Measurements from ENCODE around the gene CXCR2. TPM values are rescaled to one million over a fixed set of nuclear protein-coding genes. Genes with fewer than 3 reads are reported as not detected.

The CXCR2 gene
- total and polyA plus RNA-seq, 10 of the 15 experiments (the other 5 are each of a cell fraction or from before 2014, with no cell fraction given) = 0.04 to 0.62 (median 0.16) TPM

- intact Hi-C loops (cut with micrococcal nuclease; ENCODE audit: unreplicated experiment) (no loop called here), in situ Hi-C loops (cut with MboI) (no loop called here)
- H2AFZ ChIP-seq (ENCODE audit: control insufficient read depth, low read depth, low read length) = no peak overlapping the region
- no peaks in the 10 kb centered on the region for H4K20me1 ChIP-seq (ENCODE audit: control insufficient read depth, insufficient read depth)
- H3K36me3 ChIP-seq (ENCODE audit: control insufficient read depth in 2 of 2, insufficient read depth in 2 of 2, low read length in 1 of 2) = no peaks in the 10 kb centered on the region
- H3K4me2 ChIP-seq (ENCODE audit: control insufficient read depth, insufficient read depth) = no peak overlapping the region
- ChIA-PET SMC1A (ENCODE audit: uncharacterized antibody, unreplicated experiment) (no interaction called here), POLR2A (no interaction called here), CTCF (no interaction called here), RAD21 (ENCODE audit: unreplicated experiment) (no interaction called here)
- no peak for ATAC-seq
- H3K9ac ChIP-seq (ENCODE audit: control insufficient read depth, insufficient read depth, low read length) = no peak overlapping the region
- H3K27me3 ChIP-seq (replicated peaks in 1 of 2; ENCODE audit: control insufficient read depth in 2 of 2, insufficient read depth in 2 of 2, low read length in 1 of 2) = peaks cover 3 to 5% of the 10 kb centered on the region in 2 experiments
- FAIRE-seq = no peak
- no peak overlapping the region for H3K27ac ChIP-seq (ENCODE audit: control insufficient read depth, insufficient read depth)
- no peaks in the 10 kb centered on the region for H3K4me1 ChIP-seq (ENCODE audit: control insufficient read depth, insufficient read depth, low read length)
- DNase-seq (ENCODE audit: low read depth, low spot score) = no peak
- H3K79me2 ChIP-seq (ENCODE audit: control insufficient read depth, insufficient read depth, low read length) = no peaks in the 10 kb centered on the region
- no TSS peak for BruUV-seq (replicated peaks)
- H3K9me3 ChIP-seq (replicated peaks; ENCODE audit: control insufficient read depth, insufficient read depth, low read length) = no peaks in the 10 kb centered on the region
- 22% methylated on average over 4 of the region's 4 CpGs for WGBS (ENCODE audit: insufficient coverage, insufficient replicate concordance, low lambda C conversion rate, missing lambda C conversion rate)
- no peak overlapping the region for H3K4me3 ChIP-seq
- TF ChIP-seq PRDM15 (CRISPR knock-in tag; IDR thresholded peaks at IDR 0.05) (no peak), WRNIP1 (IDR thresholded peaks at IDR 0.05; ENCODE audit: borderline replicate concordance, low read depth, low read length) (no peak), CTCF (IDR thresholded peaks at IDR 0.05 in 2 of 3, conservative IDR thresholded peaks at IDR 0.05 in 1 of 3; ENCODE audit: control insufficient read depth in 2 of 3, extremely low read depth in 1 of 3, insufficient read depth in 1 of 3, low read depth in 3 of 3, low read length in 3 of 3) (no peak), NRF1 (conservative IDR thresholded peaks at IDR 0.05; ENCODE audit: low read depth, low read length) (no peak), HDAC6 (IDR thresholded peaks at IDR 0.05; ENCODE audit: unreplicated experiment) (no peak), SP1 (IDR thresholded peaks at IDR 0.05; ENCODE audit: low read depth, low read length) (no peak), RAD51 (IDR thresholded peaks at IDR 0.05) (no peak), ZNF24 (IDR thresholded peaks at IDR 0.05) (no peak), MEF2B (IDR thresholded peaks at IDR 0.05; ENCODE audit: partially characterized antibody, poor library complexity, severe bottlenecking) (no peak), MXI1 (IDR thresholded peaks at IDR 0.05; ENCODE audit: low read depth, low read length) (no peak)
Measured at GRCh38 chr2:218138047-218138446, 12.2 kb downstream of the CXCR2 start.
